Activated naive CD4-positive, alpha-beta T cell (primary cell): ENCODE measurements around the gene SPRR2F.

Source experiments
- DNase-seq, 4 experiments: peaks; one replicate each; lab custom pipeline; 2025; lab: John Stamatoyannopoulos, UW

Gene SPRR2F

GRCh38 chr1:153072806-153073726 is 40.2 kb downstream of the SPRR2F start:
- no peak for DNase-seq

GRCh38 chr1:153071511-153071910 is 41.8 kb downstream of the SPRR2F start, which contains the start of gene SPRR2B:
Gene SPRR2B (minus strand): TSS chr1:153071611. CDS start chr1:153070839, 772 bp downstream.
- no peak for DNase-seq

GRCh38 chr1:153070243-153070642 is 43.1 kb downstream of the SPRR2F start:
- DNase-seq = no peak
